GM23338 (cell line): ENCODE measurements around the gene MAPKBP1. TPM values are rescaled to one million over a fixed set of nuclear protein-coding genes. Genes with fewer than 3 reads are reported as not detected.
A peak's percentile ranks its signal among the peaks of the same experiment; 100 is the strongest.

Source experiments
- ATAC-seq: fragments of 200-7000 bp; cut with Tn5 transposase; 3 replicates; pipeline ENCODE4 v1.9.1; 2020
- DNase-seq: peaks from one replicate; pipeline ENCODE4 v3.0.0-alpha.2; 2015; ENCODE audit warnings: low spot score
- H2AFZ ChIP-seq: fragments of 200-600 bp; sonication (generic); 2 replicates; pipeline ENCODE4 v1.8.0; 2016; ENCODE audit warnings: antibody characterized with exemption, mild to moderate bottlenecking, moderate library complexity
- H3F3A ChIP-seq: fragments of 200-600 bp; sonication (generic); replicated peaks from 2 replicates; pipeline ENCODE4 v1.8.0; 2017; ENCODE audit warnings: antibody characterized with exemption, mixed run types, low read depth
- H3K27ac ChIP-seq: fragments of 200-600 bp; sonication (generic); 2 replicates; pipeline ENCODE4 v1.6.1; 2016; ENCODE audit warnings: low read depth
- H3K27me3 ChIP-seq: fragments of 200-600 bp; sonication (generic); 2 replicates; pipeline ENCODE4 v1.8.0; 2016; ENCODE audit warnings: mild to moderate bottlenecking, mixed run types, moderate library complexity; ENCODE audit not compliant: insufficient read depth
- H3K36me3 ChIP-seq: fragments of 200-600 bp; sonication (generic); 2 replicates; pipeline ENCODE4 v1.8.0; 2016; ENCODE audit warnings: mild to moderate bottlenecking; ENCODE audit not compliant: insufficient read depth
- H3K4me1 ChIP-seq: fragments of 200-600 bp; sonication (generic); 2 replicates; pipeline ENCODE4 v1.8.0; 2016; ENCODE audit warnings: mild to moderate bottlenecking, moderate library complexity; ENCODE audit not compliant: insufficient read depth
- H3K4me2 ChIP-seq: fragments of 200-600 bp; sonication (generic); 2 replicates; pipeline ENCODE4 v1.7.1; 2017; ENCODE audit warnings: mixed run types
- H3K4me3 ChIP-seq: fragments of 200-600 bp; sonication (generic); 2 replicates; pipeline ENCODE4 v1.6.1; 2016; ENCODE audit warnings: mixed run types
- H3K79me2 ChIP-seq: fragments of 200-600 bp; sonication (generic); replicated peaks from 2 replicates; pipeline ENCODE4 v1.8.0; 2017; ENCODE audit warnings: mild to moderate bottlenecking; ENCODE audit not compliant: insufficient read depth
- H3K9me2 ChIP-seq: fragments of 200-600 bp; sonication (generic); 2 replicates; pipeline ENCODE4 v1.8.0; 2017; ENCODE audit not compliant: insufficient read depth
- H4K20me1 ChIP-seq: fragments of 200-600 bp; sonication (generic); replicated peaks from 2 replicates; pipeline ENCODE4 v1.8.0; 2017; ENCODE audit warnings: mild to moderate bottlenecking; ENCODE audit not compliant: insufficient read depth
- H3K27ac Mint-ChIP-seq: 2 replicates; pipeline ENCODE4 v1.8.0; 2020; ENCODE audit warnings: inconsistent platforms, mild to moderate bottlenecking, moderate library complexity, mixed read lengths
- H3K27me3 Mint-ChIP-seq: 3 replicates; pipeline ENCODE4 v1.8.0; 2022; ENCODE audit warnings: low read depth, mild to moderate bottlenecking, moderate library complexity, mixed read lengths, inconsistent platforms; ENCODE audit not compliant: insufficient read depth, poor library complexity
- H3K36me3 Mint-ChIP-seq: 3 replicates; pipeline ENCODE4 v1.8.0; 2021; ENCODE audit warnings: low read depth, mild to moderate bottlenecking, inconsistent platforms, moderate library complexity, mixed read lengths
- H3K4me1 Mint-ChIP-seq: 3 replicates; pipeline ENCODE4 v1.8.0; 2020; ENCODE audit warnings: mild to moderate bottlenecking, inconsistent platforms, mixed read lengths
- H3K4me3 Mint-ChIP-seq: 3 replicates; pipeline ENCODE4 v1.8.0; 2021; ENCODE audit warnings: moderate library complexity, mild to moderate bottlenecking, inconsistent platforms, mixed read lengths
- H3K9me3 Mint-ChIP-seq: 3 replicates; pipeline ENCODE4 v1.8.0; 2020; ENCODE audit warnings: moderate library complexity, mild to moderate bottlenecking, inconsistent platforms, mixed read lengths
- CREB1 ChIP-seq: fragments of 250-450 bp; sonication (Bioruptor Pico); IDR thresholded peaks from 2 replicates; pipeline ENCODE4 v1.5.0; 2020; ENCODE audit warnings: low read depth, mild to moderate bottlenecking, moderate library complexity
- CTCF ChIP-seq, 2 experiments: fragments of 200-600 bp in 1 of 2; sonication (generic) in 1 of 2; conservative IDR thresholded peaks; 2 replicates each; pipeline versions ENCODE4 v1.5.1 to v1.6.1; 2016 to 2017; ENCODE audit warnings: antibody characterized with exemption in 2 of 2, low read depth in 2 of 2, mild to moderate bottlenecking in 2 of 2, moderate library complexity in 1 of 2
- EZH2 ChIP-seq: fragments of 200-600 bp; sonication (generic); IDR thresholded peaks from one replicate; pipeline ENCODE4 v1.8.0; 2017; ENCODE audit warnings: antibody characterized with exemption, mild to moderate bottlenecking, low read depth; ENCODE audit not compliant: unreplicated experiment
- EZH2phosphoT487 ChIP-seq: fragments of 200-600 bp; sonication (generic); IDR thresholded peaks from one replicate; pipeline ENCODE4 v1.8.1; 2018; ENCODE audit warnings: antibody characterized with exemption; ENCODE audit not compliant: unreplicated experiment
- JUNB ChIP-seq: IDR thresholded peaks from one replicate; pipeline ENCODE4 v1.6.1; 2016; ENCODE audit warnings: antibody characterized with exemption; ENCODE audit not compliant: unreplicated experiment
- POLR2AphosphoS5 ChIP-seq: IDR thresholded peaks from 2 replicates; pipeline ENCODE4 v1.6.1; 2016; ENCODE audit warnings: antibody characterized with exemption, low read depth
- REST ChIP-seq: IDR thresholded peaks from one replicate; pipeline ENCODE4 v1.6.1; 2018; ENCODE audit warnings: antibody characterized with exemption; ENCODE audit not compliant: unreplicated experiment
- STAT1 ChIP-seq: IDR thresholded peaks from one replicate; pipeline ENCODE4 v1.6.1; 2016; ENCODE audit warnings: antibody characterized with exemption; ENCODE audit not compliant: unreplicated experiment
- ZNF114 ChIP-seq: fragments of 250-450 bp; sonication (Bioruptor Pico); IDR thresholded peaks from 2 replicates; pipeline ENCODE4 v1.5.0; 2020; ENCODE audit warnings: mild to moderate bottlenecking, moderate library complexity
- ZNF331 ChIP-seq: fragments of 250-450 bp; sonication (Bioruptor Pico); IDR thresholded peaks from 2 replicates; pipeline ENCODE4 v1.5.0; 2020; ENCODE audit warnings: low read depth, mild to moderate bottlenecking, moderate library complexity
- polyA plus RNA-seq: library from polyadenylated mRNA; unstranded; fragments of >200 nt; fragmentation: Nextera tagmentation; extraction: Ambion mirVana; gene quantifications from 2 replicates; pipeline ENCODE4 v1.2.1, GENCODE V29; 2016
- total RNA-seq: library from RNA; depleted of rRNA; stranded (reverse); fragments of >200 nt; shearing (Covaris generic); gene quantifications from 2 replicates; pipeline ENCODE4 v1.2.3, GENCODE V29; 2014

Gene MAPKBP1
- total and polyA plus RNA-seq, 2 experiments from 2014 or later = 1.9 to 8.9 TPM

DNA sequence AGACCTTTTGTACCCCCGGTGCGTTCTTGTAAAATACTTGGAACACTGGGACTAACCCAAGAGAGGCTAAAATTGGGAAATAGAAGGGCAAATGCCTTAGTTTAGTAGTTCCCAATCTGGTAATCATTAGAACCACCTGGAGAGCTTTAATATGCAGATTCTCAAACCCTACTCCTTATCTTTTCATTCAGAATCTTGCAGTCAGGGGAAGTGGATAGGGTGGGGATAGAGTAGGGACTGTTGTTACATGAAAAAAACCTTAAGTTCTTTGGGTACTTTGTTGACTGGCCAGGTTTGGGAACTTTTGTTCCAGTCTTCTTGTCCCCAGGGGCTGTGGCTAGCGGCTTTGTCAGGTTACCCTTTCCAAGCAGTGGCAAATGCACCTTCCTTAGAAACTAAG lies 15.9 kb downstream of the MAPKBP1 start:
- peaks cover 35% of the 10 kb centered on the region for H3K4me1 ChIP-seq
- H3F3A ChIP-seq = no peaks in the 10 kb centered on the region; the same call in 1 of the 2 replicates
- H3K9me3 Mint-ChIP-seq = no peaks in the 10 kb centered on the region
- peak overlapping the region; percentile 24 for H3K4me2 ChIP-seq
- peaks cover 8% of the 10 kb centered on the region for H3K27me3 Mint-ChIP-seq
- H4K20me1 ChIP-seq = no peaks in the 10 kb centered on the region
- H3K4me3 ChIP-seq = no peak overlapping the region
- H3K4me3 Mint-ChIP-seq = no peak overlapping the region
- no peaks in the 10 kb centered on the region for H3K27me3 ChIP-seq
- H3K27ac Mint-ChIP-seq = no peak overlapping the region
- H3K27ac ChIP-seq = no peak overlapping the region
- H3K36me3 Mint-ChIP-seq = no peaks in the 10 kb centered on the region; the same call in 2 of the 3 replicates
- H3K79me2 ChIP-seq = no peaks in the 10 kb centered on the region; the same call in 1 of the 2 replicates
- no peaks in the 10 kb centered on the region for H3K36me3 ChIP-seq
- no peak overlapping the region for H2AFZ ChIP-seq
- H3K9me2 ChIP-seq = no peaks in the 10 kb centered on the region
- H3K4me1 Mint-ChIP-seq = peaks cover 36% of the 10 kb centered on the region
- TF ChIP-seq EZH2 = no peak
- no peak for TF ChIP-seq REST
- no peak for TF ChIP-seq ZNF331 (CRISPR knock-in tag)
- no peak for TF ChIP-seq EZH2phosphoT487
- TF ChIP-seq CTCF (conservative IDR thresholded peaks at IDR 0.05; ENCODE audit: low read depth in 2 of 2) = no peak
- TF ChIP-seq ZNF114 (CRISPR knock-in tag) = no peak
- TF ChIP-seq POLR2AphosphoS5 = no peak
- peak; percentile 67 for ATAC-seq
- no peak for DNase-seq

DNA sequence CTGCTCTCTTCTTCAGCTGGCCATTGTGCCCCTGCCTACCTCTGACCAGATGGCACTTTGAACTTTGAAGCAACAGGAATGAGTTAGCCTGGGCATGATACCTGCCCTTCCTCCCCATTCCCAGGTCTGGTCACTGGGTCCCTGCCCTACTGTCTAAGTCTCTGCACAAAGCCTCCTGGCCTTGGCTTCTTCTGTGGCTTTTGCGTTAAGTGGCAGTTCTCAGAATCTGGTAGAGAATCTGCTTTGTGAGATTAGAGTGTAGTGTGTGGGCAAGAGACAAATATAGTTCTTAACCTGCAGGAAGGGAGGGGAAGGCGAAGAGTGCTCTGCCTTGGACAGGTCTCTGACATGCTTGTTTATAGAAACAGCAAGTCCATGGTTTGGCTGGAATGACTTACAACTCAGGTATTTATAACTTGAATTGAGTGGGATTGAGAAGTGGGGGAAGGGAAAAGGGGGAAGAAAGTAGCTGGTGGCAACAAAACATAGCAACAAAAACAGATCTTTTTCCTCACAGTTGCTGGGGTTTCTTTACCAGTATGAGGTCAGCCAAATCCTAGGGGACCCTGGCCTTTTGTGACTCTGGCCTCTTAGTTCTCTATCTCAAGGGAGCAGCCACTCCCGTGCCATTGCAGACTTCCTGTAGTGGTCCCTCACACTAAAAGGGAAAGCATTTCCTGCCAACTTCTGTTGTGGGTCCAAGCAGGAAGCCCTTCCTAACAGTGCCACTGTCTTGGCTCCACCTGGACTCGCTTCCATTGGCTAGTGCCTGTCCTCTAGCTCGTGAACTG lies 16.7 kb downstream of the MAPKBP1 start:
- no peak overlapping the region for H3K27ac ChIP-seq
- peak; percentile 27 for DNase-seq
- Mint-ChIP-seq H3K27me3 (peaks cover 8% of the 10 kb centered on the region), H3K4me1 (peaks cover 36% of the 10 kb centered on the region), H3K27ac (no peak overlapping the region; the same call in 1 of the 2 replicates), H3K4me3 (no peak overlapping the region), H3K9me3 (no peaks in the 10 kb centered on the region), H3K36me3 (no peaks in the 10 kb centered on the region; the same call in 2 of the 3 replicates)
- H3K9me2 ChIP-seq = no peaks in the 10 kb centered on the region
- peaks cover 35% of the 10 kb centered on the region for H3K4me1 ChIP-seq
- no peaks in the 10 kb centered on the region for H3K27me3 ChIP-seq
- peak; percentile 17; the same call in 2 of the 3 replicates for ATAC-seq
- H3K79me2 ChIP-seq = no peaks in the 10 kb centered on the region; the same call in 1 of the 2 replicates
- no peaks in the 10 kb centered on the region for H3K36me3 ChIP-seq
- no peak overlapping the region for H2AFZ ChIP-seq
- peak overlapping the region; percentile 24 for H3K4me2 ChIP-seq
- H3F3A ChIP-seq = no peaks in the 10 kb centered on the region; the same call in 1 of the 2 replicates
- no peaks in the 10 kb centered on the region for H4K20me1 ChIP-seq
- no peak overlapping the region for H3K4me3 ChIP-seq
- TF ChIP-seq JUNB (no peak), CREB1 (CRISPR knock-in tag) (no peak), EZH2 (no peak), STAT1 (no peak)
